BE2C (cell line): ENCODE data around the gene PI4KB.
A peak's percentile ranks its signal among the peaks of the same experiment; 100 is the strongest.

Experiments
- DNase-seq: peaks from one replicate; pipeline ENCODE4 v3.0.0-alpha.2; 2020
- H3K27me3 ChIP-seq: fragments of 250-450 bp; sonication (Bioruptor Pico); 2 replicates; pipeline ENCODE4 v1.5.1; 2020; ENCODE audit warnings: mild to moderate bottlenecking
- H3K36me3 ChIP-seq: fragments of 250-450 bp; sonication (Bioruptor Pico); 2 replicates; pipeline ENCODE4 v1.5.1; 2020; ENCODE audit warnings: mild to moderate bottlenecking
- H3K4me1 ChIP-seq: fragments of 250-450 bp; sonication (Bioruptor Pico); 2 replicates; pipeline ENCODE4 v1.5.1; 2020
- H3K4me3 ChIP-seq: 2 replicates; pipeline ENCODE4 v1.5.1; 2011; ENCODE audit warnings: low read depth, low read length
- H3K9me3 ChIP-seq: fragments of 250-450 bp; sonication (Bioruptor Pico); 2 replicates; pipeline ENCODE4 v1.5.1; 2020
- TF ChIP-seq, protein P1 (sequence below): IDR thresholded peaks from 2 replicates; pipeline ENCODE4 v1.5.1; 2012; ENCODE audit warnings: mild to moderate bottlenecking, low read depth, low read length

PI4KB gene

DNA sequence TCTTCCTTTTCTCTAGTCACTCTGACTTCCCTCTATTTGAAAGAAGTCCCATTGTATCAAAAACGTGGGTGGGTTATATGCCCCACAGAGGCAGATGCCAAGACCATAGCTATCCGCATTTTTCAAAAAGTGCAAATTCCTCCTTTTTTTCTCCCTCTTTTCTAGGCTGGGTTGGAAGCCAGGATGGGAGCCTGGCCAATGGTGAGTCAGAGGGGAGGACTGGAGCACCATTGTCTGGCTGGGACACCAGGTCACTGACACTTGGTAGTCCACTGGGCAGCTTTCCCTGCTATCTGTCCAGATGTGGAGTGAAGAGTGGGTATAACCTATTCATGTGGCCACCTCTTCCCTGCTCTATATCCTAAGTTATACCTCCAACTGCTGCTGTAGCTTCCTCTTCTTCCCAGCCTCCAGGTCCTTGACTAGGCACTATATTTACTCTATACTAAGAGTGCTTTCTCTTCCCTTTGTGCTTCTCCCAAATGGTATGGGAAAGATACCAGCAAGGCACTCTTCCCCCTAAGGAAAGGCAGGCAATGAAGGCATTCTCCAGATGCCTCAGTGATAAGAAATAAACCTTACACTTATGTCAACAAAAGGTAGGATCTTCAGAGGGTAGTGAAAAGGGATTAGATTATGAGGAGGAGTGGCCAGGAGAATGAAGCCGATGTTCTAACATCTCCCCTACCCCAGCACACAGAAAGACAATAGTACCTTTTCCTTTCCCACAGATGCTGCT, 12.9 kb downstream of the PI4KB start:
- TF ChIP-seq, protein P1, sequence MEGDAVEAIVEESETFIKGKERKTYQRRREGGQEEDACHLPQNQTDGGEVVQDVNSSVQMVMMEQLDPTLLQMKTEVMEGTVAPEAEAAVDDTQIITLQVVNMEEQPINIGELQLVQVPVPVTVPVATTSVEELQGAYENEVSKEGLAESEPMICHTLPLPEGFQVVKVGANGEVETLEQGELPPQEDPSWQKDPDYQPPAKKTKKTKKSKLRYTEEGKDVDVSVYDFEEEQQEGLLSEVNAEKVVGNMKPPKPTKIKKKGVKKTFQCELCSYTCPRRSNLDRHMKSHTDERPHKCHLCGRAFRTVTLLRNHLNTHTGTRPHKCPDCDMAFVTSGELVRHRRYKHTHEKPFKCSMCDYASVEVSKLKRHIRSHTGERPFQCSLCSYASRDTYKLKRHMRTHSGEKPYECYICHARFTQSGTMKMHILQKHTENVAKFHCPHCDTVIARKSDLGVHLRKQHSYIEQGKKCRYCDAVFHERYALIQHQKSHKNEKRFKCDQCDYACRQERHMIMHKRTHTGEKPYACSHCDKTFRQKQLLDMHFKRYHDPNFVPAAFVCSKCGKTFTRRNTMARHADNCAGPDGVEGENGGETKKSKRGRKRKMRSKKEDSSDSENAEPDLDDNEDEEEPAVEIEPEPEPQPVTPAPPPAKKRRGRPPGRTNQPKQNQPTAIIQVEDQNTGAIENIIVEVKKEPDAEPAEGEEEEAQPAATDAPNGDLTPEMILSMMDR = no peak
- H3K4me1 ChIP-seq = peaks cover 14% of the 10 kb centered on the region
- H3K36me3 ChIP-seq = peaks cover 42% of the 10 kb centered on the region
- H3K4me3 ChIP-seq = no peak overlapping the region
- no peak for DNase-seq
- H3K27me3 ChIP-seq = no peaks in the 10 kb centered on the region
- no peaks in the 10 kb centered on the region for H3K9me3 ChIP-seq

DNA sequence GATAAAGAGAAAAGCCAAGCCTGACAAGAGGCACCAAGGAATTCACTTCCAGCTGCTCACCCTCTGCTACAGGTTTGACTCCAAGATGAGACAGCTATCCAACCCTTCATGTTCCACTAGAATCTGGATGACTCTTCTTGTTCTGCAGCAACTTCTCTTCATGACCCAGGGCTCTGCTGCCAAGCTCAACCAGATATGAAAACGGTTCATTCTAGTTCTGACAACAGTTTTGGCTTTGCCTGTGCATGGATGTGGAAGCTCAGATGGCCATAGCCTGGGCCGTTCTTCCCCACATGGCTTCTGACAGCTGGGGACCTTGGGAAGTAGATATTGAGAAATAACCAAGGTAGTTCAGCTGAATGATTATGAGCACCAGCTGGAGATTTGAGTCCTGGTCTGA, 13.7 kb downstream of the PI4KB start:
- Histone ChIP-seq H3K36me3 (peaks cover 44% of the 10 kb centered on the region), H3K4me3 (no peak overlapping the region), H3K4me1 (peaks cover 15% of the 10 kb centered on the region), H3K27me3 (no peaks in the 10 kb centered on the region), H3K9me3 (no peaks in the 10 kb centered on the region)
- TF ChIP-seq, protein P1 = no peak
- DNase-seq = no peak

DNA sequence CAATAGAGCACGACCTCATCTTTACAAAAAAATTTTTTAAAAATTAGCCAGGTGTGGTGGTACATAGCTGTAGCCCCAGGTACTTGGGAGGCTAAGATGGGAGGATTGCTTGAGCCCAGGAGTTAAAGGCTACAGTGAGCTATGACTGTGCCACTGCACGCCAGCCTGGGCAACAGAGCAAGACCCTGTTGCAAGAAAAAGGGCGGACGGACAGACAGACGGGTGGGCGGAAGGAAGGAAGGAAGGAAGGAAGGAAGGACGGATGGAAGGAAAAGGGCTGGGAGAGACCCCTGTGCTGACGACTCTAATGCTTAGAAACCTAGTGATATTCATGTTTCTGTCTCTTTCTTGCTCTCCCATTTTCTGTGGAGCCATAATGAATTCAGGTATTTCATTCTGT, 14.4 kb downstream of the PI4KB start:
- Histone ChIP-seq H3K9me3 (no peaks in the 10 kb centered on the region), H3K4me1 (peaks cover 15% of the 10 kb centered on the region), H3K27me3 (no peaks in the 10 kb centered on the region), H3K36me3 (peaks cover 51% of the 10 kb centered on the region), H3K4me3 (no peak overlapping the region)
- DNase-seq = no peak
- TF ChIP-seq, protein P1 = no peak

DNA sequence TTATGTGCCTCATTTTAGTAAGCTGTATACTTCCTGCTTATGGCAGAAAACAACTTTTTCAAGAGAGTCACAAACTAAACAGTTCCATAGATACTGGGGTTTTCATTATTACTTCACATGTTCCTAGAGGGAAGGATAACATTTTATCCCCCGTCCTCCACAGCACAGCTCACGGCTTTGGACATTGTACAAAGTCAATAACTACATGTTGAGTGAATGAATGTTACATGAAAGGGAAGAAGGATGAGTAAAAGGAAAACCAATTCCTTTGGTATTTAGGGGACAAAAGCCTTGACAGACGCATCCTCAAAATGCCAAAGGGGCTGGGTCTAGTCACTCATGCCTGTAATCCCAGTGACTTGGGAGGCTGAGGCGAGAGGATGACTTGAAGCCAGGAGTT, 14.8 kb downstream of the PI4KB start:
- TF ChIP-seq, protein P1 = no peak
- no peak for DNase-seq

DNA sequence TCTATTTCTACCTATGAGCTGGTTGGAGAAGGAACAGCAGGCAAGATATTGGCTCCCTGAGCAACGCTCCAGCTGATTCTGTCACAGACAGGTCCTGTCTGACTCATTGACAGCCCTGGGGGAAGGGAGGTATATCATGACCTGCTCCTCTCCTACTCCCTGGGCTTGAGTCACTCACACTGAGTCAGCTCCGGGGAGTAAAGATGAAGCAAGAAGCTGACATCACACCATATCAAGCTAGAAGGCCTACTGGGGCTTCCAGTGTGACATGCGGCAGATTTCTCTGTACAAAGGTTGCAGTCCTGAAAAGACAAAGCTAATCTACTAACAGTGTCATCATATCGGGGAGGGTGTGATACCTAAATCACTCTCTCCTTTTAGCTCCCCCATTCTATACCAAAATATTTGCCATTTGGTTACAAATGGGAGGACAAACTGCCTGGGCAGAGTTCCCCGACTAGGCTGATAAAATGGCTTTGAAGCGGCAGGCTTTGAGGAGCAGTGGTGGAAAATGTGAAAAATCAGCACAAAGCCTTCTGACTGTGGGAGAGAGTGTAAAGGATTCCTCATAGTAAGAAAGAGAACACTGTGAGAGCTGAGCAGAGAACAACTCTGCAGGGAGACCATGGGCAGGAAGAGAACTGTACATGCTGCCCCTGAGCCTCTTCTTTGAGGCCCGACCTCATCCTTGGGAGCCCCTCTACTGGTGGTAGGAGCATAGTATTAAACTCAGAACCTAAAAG, 15.5 kb downstream of the PI4KB start:
- DNase-seq = peak; percentile 77
- peaks cover 54% of the 10 kb centered on the region for H3K36me3 ChIP-seq
- no peaks in the 10 kb centered on the region for H3K27me3 ChIP-seq
- H3K4me1 ChIP-seq = peaks cover 15% of the 10 kb centered on the region
- TF ChIP-seq, protein P1 = no peak
- H3K9me3 ChIP-seq = no peaks in the 10 kb centered on the region
- H3K4me3 ChIP-seq = no peak overlapping the region

More for the DNA sequence above, 14.8 kb downstream of the PI4KB start:
- no peaks in the 10 kb centered on the region for H3K9me3 ChIP-seq
- H3K27me3 ChIP-seq = no peaks in the 10 kb centered on the region
- H3K36me3 ChIP-seq = peaks cover 51% of the 10 kb centered on the region
- H3K4me1 ChIP-seq = peaks cover 15% of the 10 kb centered on the region
- no peak overlapping the region for H3K4me3 ChIP-seq

DNA sequence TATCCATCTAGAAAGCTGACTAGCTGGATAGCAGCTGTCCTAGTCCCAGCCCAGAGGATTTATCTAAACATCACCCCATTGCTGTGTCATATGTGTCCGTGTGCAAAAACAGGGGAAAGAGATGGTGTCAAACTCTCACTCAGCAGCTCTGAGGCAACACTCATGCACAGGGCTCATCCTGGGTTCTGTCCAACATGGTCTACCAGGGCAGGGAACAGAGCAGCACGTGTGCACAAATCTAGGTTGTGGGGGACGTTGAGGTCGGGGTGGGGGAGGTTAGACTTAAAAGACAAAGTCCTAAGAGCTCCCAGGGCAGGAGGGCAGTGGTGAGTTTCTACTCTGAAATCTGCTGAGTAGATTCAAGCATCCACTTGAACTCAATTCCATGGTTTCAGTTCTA, 16.2 kb downstream of the PI4KB start:
- Histone ChIP-seq H3K4me1 (peaks cover 15% of the 10 kb centered on the region), H3K4me3 (no peak overlapping the region), H3K36me3 (peaks cover 58% of the 10 kb centered on the region), H3K9me3 (no peaks in the 10 kb centered on the region), H3K27me3 (no peaks in the 10 kb centered on the region)
- DNase-seq = no peak
- TF ChIP-seq, protein P1 = no peak
